Measurements from ENCODE around the gene TXNRD2. TPM values are rescaled to one million over a fixed set of nuclear protein-coding genes. Genes with fewer than 3 reads are reported as not detected.

Gene TXNRD2
- total and polyA plus RNA-seq, 10 of the 15 experiments (the other 5 are each of a cell fraction or from before 2014, with no cell fraction given), result 1.6 to 26.0 (median 13.9) TPM

DNA sequence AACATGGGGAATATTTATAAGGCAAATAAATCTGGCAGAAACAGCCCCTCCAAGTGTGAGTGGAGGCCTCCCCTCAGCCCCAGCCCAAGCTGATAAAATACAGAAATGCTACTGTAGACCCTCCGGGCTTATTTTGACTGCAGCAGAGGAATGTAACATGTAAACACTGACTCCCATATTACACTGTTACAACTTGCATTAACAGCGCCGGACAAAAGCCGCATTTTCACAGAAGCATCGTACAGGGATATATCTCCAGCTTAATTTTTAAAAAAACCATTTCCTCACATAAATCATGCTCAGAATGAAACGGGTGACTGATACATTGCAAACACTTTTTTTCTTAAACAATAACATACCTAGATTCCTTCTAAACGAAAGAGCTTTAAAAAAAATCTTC lies 36.7 kb downstream of the TXNRD2 start:
- ATAC-seq, result no peak
- Histone ChIP-seq H4K20me1 (ENCODE audit: control insufficient read depth, insufficient read depth) (no peaks in the 10 kb centered on the region), H3K9ac (ENCODE audit: control insufficient read depth, insufficient read depth, low read length) (no peak overlapping the region), H2AFZ (ENCODE audit: control insufficient read depth, low read depth, low read length) (no peak overlapping the region), H3K27ac (ENCODE audit: control insufficient read depth, insufficient read depth) (no peak overlapping the region), H3K4me3 (no peak overlapping the region), H3K36me3 (ENCODE audit: control insufficient read depth in 2 of 2, insufficient read depth in 2 of 2, low read length in 1 of 2) (no peaks in the 10 kb centered on the region; a peak in 1 of 4 replicates), H3K79me2 (ENCODE audit: control insufficient read depth, insufficient read depth, low read length) (no peaks in the 10 kb centered on the region), H3K4me1 (ENCODE audit: control insufficient read depth, insufficient read depth, low read length) (no peaks in the 10 kb centered on the region; the same call in 1 of the 2 replicates), H3K27me3 (replicated peaks in 1 of 2; ENCODE audit: control insufficient read depth in 2 of 2, insufficient read depth in 2 of 2, low read length in 1 of 2) (no peaks in the 10 kb centered on the region), H3K4me2 (ENCODE audit: control insufficient read depth, insufficient read depth) (no peak overlapping the region), H3K9me3 (replicated peaks; ENCODE audit: control insufficient read depth, insufficient read depth, low read length) (no peaks in the 10 kb centered on the region)
- no TSS peak for BruUV-seq (replicated peaks)
- ChIA-PET SMC1A (ENCODE audit: uncharacterized antibody, unreplicated experiment) (no interaction called here), CTCF (interaction anchor here (0.7 kb wide), 1 partner anchor 175 kb away, joined by 3 read pairs; no protein-coding TSS in a partner anchor), RAD21 (ENCODE audit: unreplicated experiment) (no interaction called here), POLR2A (no interaction called here)
- intact Hi-C loops (cut with micrococcal nuclease; ENCODE audit: unreplicated experiment), result no loop called here
- in situ Hi-C loops (cut with MboI), result no loop called here
- 76% methylated on average over 7 of the region's 7 CpGs for WGBS (ENCODE audit: insufficient coverage, insufficient replicate concordance, low lambda C conversion rate, missing lambda C conversion rate)
- TF ChIP-seq MXI1 (IDR thresholded peaks at IDR 0.05; ENCODE audit: low read depth, low read length), result no peak
- TF ChIP-seq, protein P1, sequence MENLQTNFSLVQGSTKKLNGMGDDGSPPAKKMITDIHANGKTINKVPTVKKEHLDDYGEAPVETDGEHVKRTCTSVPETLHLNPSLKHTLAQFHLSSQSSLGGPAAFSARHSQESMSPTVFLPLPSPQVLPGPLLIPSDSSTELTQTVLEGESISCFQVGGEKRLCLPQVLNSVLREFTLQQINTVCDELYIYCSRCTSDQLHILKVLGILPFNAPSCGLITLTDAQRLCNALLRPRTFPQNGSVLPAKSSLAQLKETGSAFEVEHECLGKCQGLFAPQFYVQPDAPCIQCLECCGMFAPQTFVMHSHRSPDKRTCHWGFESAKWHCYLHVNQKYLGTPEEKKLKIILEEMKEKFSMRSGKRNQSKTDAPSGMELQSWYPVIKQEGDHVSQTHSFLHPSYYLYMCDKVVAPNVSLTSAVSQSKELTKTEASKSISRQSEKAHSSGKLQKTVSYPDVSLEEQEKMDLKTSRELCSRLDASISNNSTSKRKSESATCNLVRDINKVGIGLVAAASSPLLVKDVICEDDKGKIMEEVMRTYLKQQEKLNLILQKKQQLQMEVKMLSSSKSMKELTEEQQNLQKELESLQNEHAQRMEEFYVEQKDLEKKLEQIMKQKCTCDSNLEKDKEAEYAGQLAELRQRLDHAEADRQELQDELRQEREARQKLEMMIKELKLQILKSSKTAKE (IDR thresholded peaks at IDR 0.05; ENCODE audit: low read depth, poor library complexity, severe bottlenecking), result no peak
- FAIRE-seq, result no peak
- no peak for DNase-seq (ENCODE audit: low read depth, low spot score)

DNA sequence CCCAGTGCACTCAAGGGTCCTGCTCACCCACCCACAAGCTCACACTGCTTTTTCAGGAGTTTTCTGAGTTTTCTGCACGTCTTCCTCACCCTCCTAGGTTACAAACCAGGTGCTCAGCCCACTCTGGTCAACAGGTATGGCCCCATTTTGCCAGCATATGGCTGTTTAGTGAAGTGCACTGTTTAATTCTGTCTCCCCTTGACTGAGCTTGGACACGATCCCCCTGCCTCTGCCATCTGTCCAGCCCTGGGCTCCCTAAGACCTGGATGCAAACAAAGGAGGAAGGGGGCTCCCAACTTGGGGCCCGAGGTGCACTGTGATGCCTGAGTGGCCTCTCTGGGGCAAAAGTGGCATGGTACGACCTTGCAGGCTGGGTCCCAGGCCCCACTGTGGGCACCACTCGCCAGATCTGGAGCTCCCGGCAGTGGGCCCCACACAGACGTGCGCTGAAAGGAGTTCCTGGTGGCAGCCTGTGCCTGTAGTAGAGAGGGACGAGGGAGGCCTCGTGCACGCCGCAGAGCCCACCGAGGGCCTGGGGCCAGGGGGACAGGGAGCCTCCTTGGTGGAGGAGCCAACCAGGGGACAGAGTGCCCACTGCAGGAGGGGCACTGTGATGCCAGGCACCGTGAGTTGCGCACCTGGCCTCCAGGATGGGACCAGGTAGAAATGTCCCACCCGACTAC lies 37.3 kb downstream of the TXNRD2 start:
- H4K20me1 ChIP-seq (ENCODE audit: control insufficient read depth, insufficient read depth), result no peaks in the 10 kb centered on the region
- SMC1A ChIA-PET (ENCODE audit: uncharacterized antibody, unreplicated experiment), result no interaction called here
- H3K4me3 ChIP-seq, result no peak overlapping the region
- CTCF ChIA-PET, result interaction anchor here (0.7 kb wide), 1 partner anchor 174 kb away, joined by 3 read pairs; no protein-coding TSS in a partner anchor
- 69% methylated on average over 16 of the region's 16 CpGs for WGBS (ENCODE audit: insufficient coverage, insufficient replicate concordance, low lambda C conversion rate, missing lambda C conversion rate)
- FAIRE-seq (no peak), DNase-seq (ENCODE audit: low read depth, low spot score) (no peak), ATAC-seq (no peak)
- intact Hi-C loops (cut with micrococcal nuclease; ENCODE audit: unreplicated experiment), result no loop called here
- no peak overlapping the region for H3K9ac ChIP-seq (ENCODE audit: control insufficient read depth, insufficient read depth, low read length)
- no peaks in the 10 kb centered on the region for H3K79me2 ChIP-seq (ENCODE audit: control insufficient read depth, insufficient read depth, low read length)
- H3K4me1 ChIP-seq (ENCODE audit: control insufficient read depth, insufficient read depth, low read length), result no peaks in the 10 kb centered on the region
- no peaks in the 10 kb centered on the region for H3K9me3 ChIP-seq (replicated peaks; ENCODE audit: control insufficient read depth, insufficient read depth, low read length)
- H3K27me3 ChIP-seq (replicated peaks in 1 of 2; ENCODE audit: control insufficient read depth in 2 of 2, insufficient read depth in 2 of 2, low read length in 1 of 2), result no peaks in the 10 kb centered on the region
- H2AFZ ChIP-seq (ENCODE audit: control insufficient read depth, low read depth, low read length), result no peak overlapping the region
- in situ Hi-C loops (cut with MboI), result no loop called here
- RAD21 ChIA-PET (ENCODE audit: unreplicated experiment), result no interaction called here
- no peak overlapping the region for H3K27ac ChIP-seq (ENCODE audit: control insufficient read depth, insufficient read depth)
- no TSS peak for BruUV-seq (replicated peaks)
- POLR2A ChIA-PET, result no interaction called here
- no peak overlapping the region for H3K4me2 ChIP-seq (ENCODE audit: control insufficient read depth, insufficient read depth)
- H3K36me3 ChIP-seq (ENCODE audit: control insufficient read depth in 2 of 2, insufficient read depth in 2 of 2, low read length in 1 of 2), result no peaks in the 10 kb centered on the region; a peak in 1 of 4 replicates
- TF ChIP-seq, protein P2, sequence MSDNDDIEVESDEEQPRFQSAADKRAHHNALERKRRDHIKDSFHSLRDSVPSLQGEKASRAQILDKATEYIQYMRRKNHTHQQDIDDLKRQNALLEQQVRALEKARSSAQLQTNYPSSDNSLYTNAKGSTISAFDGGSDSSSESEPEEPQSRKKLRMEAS (IDR thresholded peaks at IDR 0.05; ENCODE audit: low read depth, low read length), result no peak
- TF ChIP-seq, protein P3, sequence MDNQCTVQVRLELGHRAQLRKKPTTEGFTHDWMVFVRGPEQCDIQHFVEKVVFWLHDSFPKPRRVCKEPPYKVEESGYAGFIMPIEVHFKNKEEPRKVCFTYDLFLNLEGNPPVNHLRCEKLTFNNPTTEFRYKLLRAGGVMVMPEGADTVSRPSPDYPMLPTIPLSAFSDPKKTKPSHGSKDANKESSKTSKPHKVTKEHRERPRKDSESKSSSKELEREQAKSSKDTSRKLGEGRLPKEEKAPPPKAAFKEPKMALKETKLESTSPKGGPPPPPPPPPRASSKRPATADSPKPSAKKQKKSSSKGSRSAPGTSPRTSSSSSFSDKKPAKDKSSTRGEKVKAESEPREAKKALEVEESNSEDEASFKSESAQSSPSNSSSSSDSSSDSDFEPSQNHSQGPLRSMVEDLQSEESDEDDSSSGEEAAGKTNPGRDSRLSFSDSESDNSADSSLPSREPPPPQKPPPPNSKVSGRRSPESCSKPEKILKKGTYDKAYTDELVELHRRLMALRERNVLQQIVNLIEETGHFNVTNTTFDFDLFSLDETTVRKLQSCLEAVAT (IDR thresholded peaks at IDR 0.05), result no peak
- TF ChIP-seq DPF2 (IDR thresholded peaks at IDR 0.05), result no peak
- no peak for TF ChIP-seq BMI1 (IDR thresholded peaks at IDR 0.05; ENCODE audit: borderline replicate concordance)
- no peak for TF ChIP-seq WRNIP1 (IDR thresholded peaks at IDR 0.05; ENCODE audit: borderline replicate concordance, low read depth, low read length)
- no peak for TF ChIP-seq STAT1 (conservative IDR thresholded peaks at IDR 0.05)
- TF ChIP-seq, protein P4, sequence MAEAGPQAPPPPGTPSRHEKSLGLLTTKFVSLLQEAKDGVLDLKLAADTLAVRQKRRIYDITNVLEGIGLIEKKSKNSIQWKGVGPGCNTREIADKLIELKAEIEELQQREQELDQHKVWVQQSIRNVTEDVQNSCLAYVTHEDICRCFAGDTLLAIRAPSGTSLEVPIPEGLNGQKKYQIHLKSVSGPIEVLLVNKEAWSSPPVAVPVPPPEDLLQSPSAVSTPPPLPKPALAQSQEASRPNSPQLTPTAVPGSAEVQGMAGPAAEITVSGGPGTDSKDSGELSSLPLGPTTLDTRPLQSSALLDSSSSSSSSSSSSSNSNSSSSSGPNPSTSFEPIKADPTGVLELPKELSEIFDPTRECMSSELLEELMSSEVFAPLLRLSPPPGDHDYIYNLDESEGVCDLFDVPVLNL (IDR thresholded peaks at IDR 0.05; ENCODE audit: low read depth, low read length), result no peak
- TF ChIP-seq NR2F1 (conservative IDR thresholded peaks at IDR 0.05), result no peak
- TF ChIP-seq KAT2A (conservative IDR thresholded peaks at IDR 0.05; ENCODE audit: control insufficient read depth, low read depth, low read length), result no peak
- no peak for TF ChIP-seq ZBED1 (IDR thresholded peaks at IDR 0.05; ENCODE audit: borderline replicate concordance)
